WTC11 (cell line): ENCODE data around the gene LRRIQ1. TPM values are rescaled to one million over a fixed set of nuclear protein-coding genes. Genes with fewer than 3 reads are reported as not detected.

Experiments
- ATAC-seq: fragments of 200-7000 bp; cut with Tn5 transposase; 2 replicates; pipeline ENCODE4 v1.10.0; 2021; ENCODE audit warnings: mild to moderate bottlenecking, moderate library complexity
- CTCF ChIA-PET: fragments of 300-600 bp; sonication (Branson Sonifier 250); formaldehyde crosslinking; loops from one replicate; lab custom pipeline; 2021; ENCODE audit warnings: antibody characterized with exemption; lab: Charles Lee
- POLR2A ChIA-PET: fragments of 350-600 bp; sonication (Branson Sonifier 250); formaldehyde crosslinking; loops from one replicate; lab custom pipeline; 2021; ENCODE audit warnings: antibody characterized with exemption; lab: Charles Lee
- DNase-seq: peaks from one replicate; pipeline ENCODE4 v3.0.0; 2021; ENCODE audit warnings: low spot score
- H3K27ac Mint-ChIP-seq: 2 replicates; pipeline ENCODE4 v1.8.0; 2021; ENCODE audit warnings: mixed read lengths
- H3K27me3 Mint-ChIP-seq: 2 replicates; pipeline ENCODE4 v1.8.0; 2021; ENCODE audit warnings: low read depth, mild to moderate bottlenecking, moderate library complexity, mixed read lengths
- H3K36me3 Mint-ChIP-seq: 2 replicates; pipeline ENCODE4 v1.8.0; 2021; ENCODE audit warnings: mixed read lengths
- H3K4me1 Mint-ChIP-seq: 2 replicates; pipeline ENCODE4 v1.8.0; 2022; ENCODE audit warnings: mixed read lengths
- H3K4me3 Mint-ChIP-seq: 2 replicates; pipeline ENCODE4 v1.8.0; 2021; ENCODE audit warnings: mild to moderate bottlenecking, moderate library complexity, mixed read lengths
- H3K9me3 Mint-ChIP-seq: 2 replicates; pipeline ENCODE4 v1.8.0; 2021; ENCODE audit warnings: mixed read lengths
- EMX1 ChIP-seq: fragments of 250-450 bp; sonication (Bioruptor Pico); IDR thresholded peaks from 2 replicates; pipeline ENCODE4 v1.8.0; 2021; ENCODE audit warnings: mild to moderate bottlenecking
- ETV6 ChIP-seq: sonication (generic); formaldehyde crosslinking; IDR thresholded peaks from 2 replicates; pipeline ENCODE4 v1.8.1; 2022; ENCODE audit warnings: mild to moderate bottlenecking, missing genetic modification reagents
- NFYB ChIP-seq: sonication (generic); formaldehyde crosslinking; conservative IDR thresholded peaks from 2 replicates; pipeline ENCODE4 v1.8.0; 2022; ENCODE audit warnings: low read depth, missing genetic modification reagents
- SMAD4 ChIP-seq: sonication (generic); formaldehyde crosslinking; IDR thresholded peaks from 2 replicates; pipeline ENCODE4 v1.8.0; 2022; ENCODE audit warnings: mild to moderate bottlenecking, missing genetic modification reagents
- ZNF121 ChIP-seq: sonication (generic); formaldehyde crosslinking; IDR thresholded peaks from 2 replicates; pipeline ENCODE4 v1.8.0; 2023; ENCODE audit warnings: missing genetic modification reagents
- ZNF219 ChIP-seq: sonication (generic); formaldehyde crosslinking; IDR thresholded peaks from 2 replicates; pipeline ENCODE4 v1.8.0; 2023; ENCODE audit warnings: missing genetic modification reagents, mild to moderate bottlenecking, borderline replicate concordance
- ZNF671 ChIP-seq: fragments of 250-450 bp; sonication (Bioruptor Pico); IDR thresholded peaks from 2 replicates; pipeline ENCODE4 v1.8.0; 2021; ENCODE audit warnings: mild to moderate bottlenecking
- total RNA-seq: library from RNA; stranded (reverse); gene quantifications from 3 replicates; pipeline ENCODE4 v1.2.3, GENCODE V29; 2021
- TF ChIP-seq, protein P1 (sequence below): fragments of 250-450 bp; sonication (Bioruptor Pico); IDR thresholded peaks from 2 replicates; pipeline ENCODE4 v1.9.0; 2021; ENCODE audit warnings: mild to moderate bottlenecking
- TF ChIP-seq, protein P2 (sequence below): sonication (generic); formaldehyde crosslinking; IDR thresholded peaks from 2 replicates; pipeline ENCODE4 v1.8.1; 2023; ENCODE audit warnings: mild to moderate bottlenecking, missing genetic modification reagents, moderate library complexity
- TF ChIP-seq, protein P3 (sequence below): fragments of 250-450 bp; sonication (Bioruptor Pico); conservative IDR thresholded peaks from 2 replicates; pipeline ENCODE4 v1.9.0; 2021; ENCODE audit warnings: mild to moderate bottlenecking
- TF ChIP-seq, protein P4 (sequence below): fragments of 200-600 bp; IDR thresholded peaks from 2 replicates; pipeline ENCODE4 v1.8.0; 2022; ENCODE audit warnings: antibody characterized with exemption
- TF ChIP-seq, protein P5 (sequence below): sonication (generic); formaldehyde crosslinking; IDR thresholded peaks from 2 replicates; pipeline ENCODE4 v1.8.0; 2023; ENCODE audit warnings: missing genetic modification reagents, mild to moderate bottlenecking, borderline replicate concordance

LRRIQ1 gene
- total RNA-seq, 1 experiment from 2014 or later = 1.3 TPM

DNA sequence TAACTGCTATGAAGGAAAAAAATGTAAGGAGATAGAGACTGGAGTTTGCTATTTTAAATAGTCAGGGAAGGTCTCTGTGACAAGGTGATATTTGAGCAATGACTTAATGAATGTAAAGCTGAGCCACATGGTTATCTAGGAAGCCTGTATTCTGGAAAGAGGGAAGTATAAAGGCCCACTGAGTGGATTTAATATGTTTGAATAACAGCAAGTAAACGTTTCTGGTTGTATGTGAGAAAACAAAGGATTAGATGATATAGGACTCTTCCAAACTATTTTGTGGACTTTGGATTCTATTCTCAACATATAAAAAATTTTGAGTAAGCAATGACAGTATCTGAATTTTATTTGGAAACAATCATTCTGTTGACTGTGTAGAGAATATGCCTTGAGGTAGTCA is 5.2 kb downstream of the LRRIQ1 start (continued):
- TF ChIP-seq, protein P1, sequence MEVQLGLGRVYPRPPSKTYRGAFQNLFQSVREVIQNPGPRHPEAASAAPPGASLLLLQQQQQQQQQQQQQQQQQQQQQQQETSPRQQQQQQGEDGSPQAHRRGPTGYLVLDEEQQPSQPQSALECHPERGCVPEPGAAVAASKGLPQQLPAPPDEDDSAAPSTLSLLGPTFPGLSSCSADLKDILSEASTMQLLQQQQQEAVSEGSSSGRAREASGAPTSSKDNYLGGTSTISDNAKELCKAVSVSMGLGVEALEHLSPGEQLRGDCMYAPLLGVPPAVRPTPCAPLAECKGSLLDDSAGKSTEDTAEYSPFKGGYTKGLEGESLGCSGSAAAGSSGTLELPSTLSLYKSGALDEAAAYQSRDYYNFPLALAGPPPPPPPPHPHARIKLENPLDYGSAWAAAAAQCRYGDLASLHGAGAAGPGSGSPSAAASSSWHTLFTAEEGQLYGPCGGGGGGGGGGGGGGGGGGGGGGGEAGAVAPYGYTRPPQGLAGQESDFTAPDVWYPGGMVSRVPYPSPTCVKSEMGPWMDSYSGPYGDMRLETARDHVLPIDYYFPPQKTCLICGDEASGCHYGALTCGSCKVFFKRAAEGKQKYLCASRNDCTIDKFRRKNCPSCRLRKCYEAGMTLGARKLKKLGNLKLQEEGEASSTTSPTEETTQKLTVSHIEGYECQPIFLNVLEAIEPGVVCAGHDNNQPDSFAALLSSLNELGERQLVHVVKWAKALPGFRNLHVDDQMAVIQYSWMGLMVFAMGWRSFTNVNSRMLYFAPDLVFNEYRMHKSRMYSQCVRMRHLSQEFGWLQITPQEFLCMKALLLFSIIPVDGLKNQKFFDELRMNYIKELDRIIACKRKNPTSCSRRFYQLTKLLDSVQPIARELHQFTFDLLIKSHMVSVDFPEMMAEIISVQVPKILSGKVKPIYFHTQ = no peak
- TF ChIP-seq, all 79 proteins: peak for 0

DNA sequence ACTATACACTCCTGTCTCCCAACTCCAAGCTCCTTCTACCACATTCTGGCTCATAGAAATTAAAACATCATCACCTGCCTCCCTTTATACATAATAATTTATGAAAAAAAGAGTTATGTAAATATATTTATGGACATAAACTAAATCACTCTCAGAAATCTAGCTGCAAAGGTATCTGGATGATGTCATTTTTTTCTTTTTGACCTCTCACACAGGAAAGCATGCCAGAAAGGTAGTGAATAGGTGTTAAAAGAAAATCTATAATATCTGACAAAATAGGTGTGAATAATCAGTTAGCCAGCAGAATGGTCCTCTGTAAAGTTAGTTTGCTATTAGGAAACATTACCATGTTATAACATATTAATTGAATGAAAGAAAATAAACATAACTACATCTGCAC is 7.7 kb downstream of the LRRIQ1 start:
- CTCF ChIA-PET = no interaction called here
- DNase-seq (no peak), ATAC-seq (no peak)
- H3K4me1 Mint-ChIP-seq = no peaks in the 10 kb centered on the region
- H3K9me3 Mint-ChIP-seq = no peaks in the 10 kb centered on the region
- no peaks in the 10 kb centered on the region; the same call in 1 of the 2 replicates for H3K27me3 Mint-ChIP-seq
- POLR2A ChIA-PET = no interaction called here
- TF ChIP-seq ETV6 (CRISPR knock-in tag) = no peak
- TF ChIP-seq NFYB (CRISPR knock-in tag) = no peak
- TF ChIP-seq SMAD4 (CRISPR knock-in tag) = no peak
- TF ChIP-seq, protein P2, sequence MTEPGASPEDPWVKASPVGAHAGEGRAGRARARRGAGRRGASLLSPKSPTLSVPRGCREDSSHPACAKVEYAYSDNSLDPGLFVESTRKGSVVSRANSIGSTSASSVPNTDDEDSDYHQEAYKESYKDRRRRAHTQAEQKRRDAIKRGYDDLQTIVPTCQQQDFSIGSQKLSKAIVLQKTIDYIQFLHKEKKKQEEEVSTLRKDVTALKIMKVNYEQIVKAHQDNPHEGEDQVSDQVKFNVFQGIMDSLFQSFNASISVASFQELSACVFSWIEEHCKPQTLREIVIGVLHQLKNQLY (CRISPR knock-in tag) = no peak
- no peak for TF ChIP-seq ZNF121 (CRISPR knock-in tag)
- no peak overlapping the region for H3K27ac Mint-ChIP-seq
- H3K4me3 Mint-ChIP-seq = no peak overlapping the region
- no peaks in the 10 kb centered on the region for H3K36me3 Mint-ChIP-seq

DNA sequence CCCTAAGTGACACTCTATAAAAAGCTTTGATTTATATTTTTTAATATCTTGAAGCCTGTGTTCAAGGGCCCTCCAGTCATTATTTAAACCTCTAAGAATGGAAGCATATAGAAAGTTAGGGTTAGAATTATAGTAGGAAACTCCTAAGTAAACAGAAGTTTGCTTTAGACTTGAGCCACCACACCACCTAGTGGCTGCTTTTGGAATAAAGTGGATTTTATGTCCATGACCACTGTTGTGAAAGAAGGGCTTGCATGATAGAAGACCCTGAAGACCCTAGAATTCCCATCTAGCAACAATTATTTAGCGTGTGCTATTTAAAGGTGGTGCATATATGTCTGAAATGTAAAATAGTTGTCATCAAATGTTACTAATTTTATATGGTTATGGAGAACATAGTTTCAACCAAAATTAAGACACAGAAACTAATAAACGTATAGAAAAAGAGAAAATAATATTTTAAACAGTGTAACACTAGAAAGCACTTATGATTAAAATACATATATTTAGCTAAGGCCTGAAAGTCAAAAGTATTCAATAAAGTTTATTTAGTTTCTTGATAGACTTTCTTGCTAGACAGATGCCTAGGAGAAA is 21.3 kb downstream of the LRRIQ1 start:
- ChIA-PET CTCF (interaction anchor here (1.7 kb wide), 1 partner anchor 183 kb away, joined by 6 read pairs; no protein-coding TSS in a partner anchor), POLR2A (no interaction called here)
- DNase-seq = peak; percentile 49
- TF ChIP-seq, protein P3, sequence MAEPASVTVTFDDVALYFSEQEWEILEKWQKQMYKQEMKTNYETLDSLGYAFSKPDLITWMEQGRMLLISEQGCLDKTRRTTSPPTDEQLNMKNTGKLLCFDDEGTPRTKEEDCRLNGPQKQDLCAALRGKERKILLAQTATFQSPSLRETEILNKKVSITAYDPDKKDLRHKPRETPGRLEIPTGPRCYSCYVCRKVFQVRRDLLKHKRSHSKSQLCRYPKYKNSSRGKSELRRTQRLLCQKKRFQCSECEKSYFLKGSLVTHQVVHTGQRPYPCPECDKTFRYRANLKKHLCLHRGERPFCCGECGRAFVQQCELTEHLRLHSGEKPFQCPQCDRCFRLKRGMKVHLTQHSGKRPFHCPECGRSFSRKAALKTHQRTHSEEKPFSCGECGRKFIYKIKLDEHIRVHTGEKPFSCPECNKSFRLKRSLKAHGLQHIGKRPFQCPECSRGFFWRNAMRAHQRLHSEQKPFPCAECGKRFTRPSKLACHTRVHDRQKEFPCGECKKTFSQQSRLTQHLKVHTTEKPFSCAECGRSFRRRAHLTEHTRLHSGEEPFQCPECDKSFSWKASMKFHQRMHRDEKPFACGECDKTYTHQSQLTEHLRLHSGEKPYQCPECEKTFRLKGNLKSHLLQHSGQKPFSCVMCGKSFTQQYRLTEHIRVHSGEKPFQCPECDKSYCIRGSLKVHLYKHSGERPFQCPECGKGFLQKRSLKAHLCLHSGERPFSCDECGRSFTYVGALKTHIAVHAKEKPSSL (CRISPR knock-in tag) = no peak
- TF ChIP-seq ZNF671 (CRISPR knock-in tag) = no peak
- no peak for TF ChIP-seq EMX1 (CRISPR knock-in tag)
- no peak for TF ChIP-seq ZNF219 (CRISPR knock-in tag)
- TF ChIP-seq, protein P4, sequence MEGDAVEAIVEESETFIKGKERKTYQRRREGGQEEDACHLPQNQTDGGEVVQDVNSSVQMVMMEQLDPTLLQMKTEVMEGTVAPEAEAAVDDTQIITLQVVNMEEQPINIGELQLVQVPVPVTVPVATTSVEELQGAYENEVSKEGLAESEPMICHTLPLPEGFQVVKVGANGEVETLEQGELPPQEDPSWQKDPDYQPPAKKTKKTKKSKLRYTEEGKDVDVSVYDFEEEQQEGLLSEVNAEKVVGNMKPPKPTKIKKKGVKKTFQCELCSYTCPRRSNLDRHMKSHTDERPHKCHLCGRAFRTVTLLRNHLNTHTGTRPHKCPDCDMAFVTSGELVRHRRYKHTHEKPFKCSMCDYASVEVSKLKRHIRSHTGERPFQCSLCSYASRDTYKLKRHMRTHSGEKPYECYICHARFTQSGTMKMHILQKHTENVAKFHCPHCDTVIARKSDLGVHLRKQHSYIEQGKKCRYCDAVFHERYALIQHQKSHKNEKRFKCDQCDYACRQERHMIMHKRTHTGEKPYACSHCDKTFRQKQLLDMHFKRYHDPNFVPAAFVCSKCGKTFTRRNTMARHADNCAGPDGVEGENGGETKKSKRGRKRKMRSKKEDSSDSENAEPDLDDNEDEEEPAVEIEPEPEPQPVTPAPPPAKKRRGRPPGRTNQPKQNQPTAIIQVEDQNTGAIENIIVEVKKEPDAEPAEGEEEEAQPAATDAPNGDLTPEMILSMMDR = peak; percentile 80
- TF ChIP-seq, protein P5, sequence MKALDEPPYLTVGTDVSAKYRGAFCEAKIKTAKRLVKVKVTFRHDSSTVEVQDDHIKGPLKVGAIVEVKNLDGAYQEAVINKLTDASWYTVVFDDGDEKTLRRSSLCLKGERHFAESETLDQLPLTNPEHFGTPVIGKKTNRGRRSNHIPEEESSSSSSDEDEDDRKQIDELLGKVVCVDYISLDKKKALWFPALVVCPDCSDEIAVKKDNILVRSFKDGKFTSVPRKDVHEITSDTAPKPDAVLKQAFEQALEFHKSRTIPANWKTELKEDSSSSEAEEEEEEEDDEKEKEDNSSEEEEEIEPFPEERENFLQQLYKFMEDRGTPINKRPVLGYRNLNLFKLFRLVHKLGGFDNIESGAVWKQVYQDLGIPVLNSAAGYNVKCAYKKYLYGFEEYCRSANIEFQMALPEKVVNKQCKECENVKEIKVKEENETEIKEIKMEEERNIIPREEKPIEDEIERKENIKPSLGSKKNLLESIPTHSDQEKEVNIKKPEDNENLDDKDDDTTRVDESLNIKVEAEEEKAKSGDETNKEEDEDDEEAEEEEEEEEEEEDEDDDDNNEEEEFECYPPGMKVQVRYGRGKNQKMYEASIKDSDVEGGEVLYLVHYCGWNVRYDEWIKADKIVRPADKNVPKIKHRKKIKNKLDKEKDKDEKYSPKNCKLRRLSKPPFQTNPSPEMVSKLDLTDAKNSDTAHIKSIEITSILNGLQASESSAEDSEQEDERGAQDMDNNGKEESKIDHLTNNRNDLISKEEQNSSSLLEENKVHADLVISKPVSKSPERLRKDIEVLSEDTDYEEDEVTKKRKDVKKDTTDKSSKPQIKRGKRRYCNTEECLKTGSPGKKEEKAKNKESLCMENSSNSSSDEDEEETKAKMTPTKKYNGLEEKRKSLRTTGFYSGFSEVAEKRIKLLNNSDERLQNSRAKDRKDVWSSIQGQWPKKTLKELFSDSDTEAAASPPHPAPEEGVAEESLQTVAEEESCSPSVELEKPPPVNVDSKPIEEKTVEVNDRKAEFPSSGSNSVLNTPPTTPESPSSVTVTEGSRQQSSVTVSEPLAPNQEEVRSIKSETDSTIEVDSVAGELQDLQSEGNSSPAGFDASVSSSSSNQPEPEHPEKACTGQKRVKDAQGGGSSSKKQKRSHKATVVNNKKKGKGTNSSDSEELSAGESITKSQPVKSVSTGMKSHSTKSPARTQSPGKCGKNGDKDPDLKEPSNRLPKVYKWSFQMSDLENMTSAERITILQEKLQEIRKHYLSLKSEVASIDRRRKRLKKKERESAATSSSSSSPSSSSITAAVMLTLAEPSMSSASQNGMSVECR = no peak
- H3K36me3 Mint-ChIP-seq = no peaks in the 10 kb centered on the region
- H3K4me3 Mint-ChIP-seq = no peak overlapping the region
- H3K9me3 Mint-ChIP-seq = no peaks in the 10 kb centered on the region
- ATAC-seq = peak; percentile 67
- peaks cover 3% of the 10 kb centered on the region; the same call in 1 of the 2 replicates for H3K27me3 Mint-ChIP-seq
- H3K4me1 Mint-ChIP-seq = no peaks in the 10 kb centered on the region
- no peak overlapping the region for H3K27ac Mint-ChIP-seq
